Heart right ventricle (tissue), 16 donors: ENCODE data around the gene PTPRN2. TPM values are rescaled to one million over a fixed set of nuclear protein-coding genes. Genes with fewer than 3 reads are reported as not detected.

ENCODE experiments used
- ATAC-seq, 8 donors: fragments of 200-7000 bp; cut with Tn5 transposase; one replicate each; pipeline ENCODE4 v1.9.1; 2020; ENCODE audit warnings: mild to moderate bottlenecking in 8 of 8, moderate library complexity in 8 of 8, moderate number of reproducible peaks in 1 of 8
- DNase-seq, 2 donors: peaks; one replicate each; pipeline ENCODE4 v3.0.0-alpha.2; 2020
- H3K27ac ChIP-seq, 10 donors: fragments of 200-600 bp; sonication (generic) in 2 of 10; one replicate each; pipeline versions ENCODE4 v1.5.0 to v1.8.0; 2020 to 2022; ENCODE audit warnings: mild to moderate bottlenecking in 3 of 10
- H3K27me3 ChIP-seq, 7 donors: fragments of 200-600 bp; one replicate each; pipeline ENCODE4 v1.8.0; 2021 to 2022; ENCODE audit warnings: mild to moderate bottlenecking in 2 of 7
- H3K36me3 ChIP-seq, 9 donors: fragments of 200-600 bp; sonication (generic) in 1 of 9; one replicate each; pipeline versions ENCODE4 v1.5.0 to v1.8.0; 2020 to 2022; ENCODE audit warnings: mild to moderate bottlenecking in 2 of 9
- H3K4me1 ChIP-seq, 9 donors: fragments of 200-600 bp; sonication (generic) in 1 of 9; one replicate each; pipeline versions ENCODE4 v1.5.0 to v1.8.0; 2020 to 2022; ENCODE audit warnings: mild to moderate bottlenecking in 4 of 9
- H3K4me3 ChIP-seq, 10 donors: fragments of 200-600 bp; sonication (generic) in 2 of 10; one replicate each; pipeline versions ENCODE4 v1.5.0 to v1.8.0; 2020 to 2022; ENCODE audit warnings: mild to moderate bottlenecking in 7 of 10, moderate library complexity in 2 of 10
- H3K9me3 ChIP-seq, 11 donors: fragments of 200-600 bp in 10 of 11; sonication (generic) in 2 of 11; one replicate each; pipeline versions ENCODE4 v1.5.0 to v1.8.0; 2013 to 2022; ENCODE audit warnings: mild to moderate bottlenecking in 2 of 11, control low read depth in 1 of 11, moderate library complexity in 1 of 11
- CTCF ChIP-seq, 9 donors: fragments of 200-600 bp; sonication (generic) in 2 of 9; IDR thresholded peaks; one replicate each; pipeline versions ENCODE4 v1.5.0 to v1.8.0; 2021 to 2022; ENCODE audit warnings: antibody characterized with exemption in 9 of 9, mild to moderate bottlenecking in 5 of 9, moderate library complexity in 1 of 9
- WGBS, 2 donors: extraction: QIAGEN DNeasy Blood & Tissue Kit; methylation state at CpG; one replicate each; pipeline ENCODE4 v1.1.7; 2013; ENCODE audit warnings: inconsistent platforms in 1 of 2; 5-methylcytosine and 5-hydroxymethylcytosine counted together
- intact Hi-C, 10 donors: fragments of 100-400 bp; cut with DNase I; formaldehyde crosslinking; loops; one replicate each; pipeline versions ENCODE4 v1.11.1 to v1.14.2; 2022
- polyA plus RNA-seq, 2 donors: library from polyadenylated mRNA; stranded (reverse); fragments of 200-250 nt; gene quantifications; one replicate each; pipeline ENCODE4 v1.2.3, GENCODE V29; 2013
- total RNA-seq, 10 donors: library from RNA; stranded (reverse); fragmentation: NEBNext Ultra II Directional in 3 of 10; extraction: Animal tissue kit (Norgen Biotek cat#: 25700) in 3 of 10; gene quantifications; one replicate each; pipeline versions ENCODE4 v1.2.1 to v1.2.4, GENCODE V29; 2021 to 2023
- donor health status: Arrhythmogenic right ventricular cardiomyopathy.
- donor health status: ischemic (EF 13 %, LVEDD 7.1; RV severe dilation, severe dysfunction).
- donor health status: healthy with polysubstance abuse.
- donor health status: DM: no; HTN: yes; CAD: no.
- donor health status: DM: no; HTN: no; CAD: no.
- donor health status: ischemic (EF 25% LVEDD 6.9; RV normal size, moderate dysfunction).
- donor health status: ischemic (EF 25% LVEDD 5.7; RV mildly dilated, moderate dysfunction).
- donor health status: healthy.
- donor health status: DM: yes; HTN: yes; CAD: no.
- donor health status: Ischemic cardiomyopathy.
- donor health status: ischemic (EF 35%, LVEDD 5.7; RV mildly dilated, moderate dysfunction).
- donor health status: nonischemic (EF 11% LVEDD 7.7; RV severe dilation, severe dysfunction).
- donor health status: DM: yes; HTN: yes; CAD: no.
- donor health status: PGD.
- donor health status: ischemic (EF 29% LVEDD 5.4; RV normal size, mild dysfunction).
- donor health status: nonischemic (EF 23%, LVEDD 6.1; RV moderate dilation, normal function).

PTPRN2 gene
- total and polyA plus RNA-seq, 12 donors = 0.82 to 1.8 (median 1.3) TPM

DNA sequence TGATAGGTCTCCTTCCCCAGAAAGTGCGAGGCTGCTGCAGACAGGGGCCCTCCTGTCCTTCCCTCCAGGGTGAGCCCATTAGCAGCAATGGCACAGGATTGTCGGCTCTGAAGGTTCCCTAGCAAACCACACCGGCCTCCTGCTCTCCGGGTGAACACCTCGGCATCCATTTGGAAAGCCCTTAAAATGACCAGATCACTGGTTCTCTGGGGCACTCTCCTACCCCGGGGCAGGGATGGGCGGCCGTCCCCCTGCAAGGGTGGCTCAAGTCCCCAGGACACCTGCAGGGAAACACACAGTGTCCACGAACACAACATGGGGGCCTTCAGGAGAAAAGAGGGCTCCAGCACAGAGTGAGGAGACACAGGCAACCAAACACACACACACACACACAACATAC lies 459.1 kb downstream of the PTPRN2 start:
- Histone ChIP-seq H3K4me3 (no peak overlapping the region), H3K36me3 (no peaks in the 10 kb centered on the region), H3K4me1 (no peaks in the 10 kb centered on the region), H3K9me3 (peaks cover 0 to 57% (median 0%) of the 10 kb centered on the region in 11 donors), H3K27ac (no peak overlapping the region), H3K27me3 (no peaks in the 10 kb centered on the region)
- no peak for TF ChIP-seq CTCF (IDR thresholded peaks at IDR 0.05)
- intact Hi-C loops = no loop called here
- WGBS, 2 donors = 89 to 92% methylated on average over 9 of the region's 9 CpGs
- DNase-seq (no peak), ATAC-seq (no peak)

- H3K27ac ChIP-seq = no peak overlapping the region
- H3K27me3 ChIP-seq = no peaks in the 10 kb centered on the region
- peaks cover 0 to 69% (median 0%) of the 10 kb centered on the region in 11 donors for H3K9me3 ChIP-seq
- intact Hi-C loops = no loop called here
- 87 to 90% methylated on average over 15 of the region's 15 CpGs for WGBS, 2 donors
- no peak for ATAC-seq
- TF ChIP-seq CTCF (IDR thresholded peaks at IDR 0.05) = no peak
- H3K4me1 ChIP-seq = no peaks in the 10 kb centered on the region
- DNase-seq = no peak
- no peak overlapping the region for H3K4me3 ChIP-seq
- no peaks in the 10 kb centered on the region for H3K36me3 ChIP-seq
Measured at GRCh38 chr7:158127241-158127640, 460.4 kb downstream of the PTPRN2 start.

DNA sequence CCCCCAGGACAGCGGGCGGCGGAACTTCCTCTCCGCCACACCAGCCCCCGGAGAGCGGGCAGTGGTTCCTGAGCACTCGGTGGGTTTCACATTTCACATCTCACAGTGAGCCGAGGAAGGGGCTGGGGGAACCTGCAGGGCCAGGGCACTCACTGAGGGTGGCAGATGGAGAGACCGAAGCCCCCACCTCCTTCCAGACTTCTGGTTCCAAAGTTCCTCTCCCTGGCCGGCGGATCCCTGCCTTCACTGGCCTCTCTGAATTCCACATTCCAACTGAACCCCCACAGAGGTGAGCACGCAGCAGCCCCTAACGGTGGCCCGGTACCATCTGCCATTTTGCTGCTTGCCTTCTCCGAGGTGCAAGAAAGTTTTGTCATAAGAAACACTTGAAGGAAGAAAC lies 461.0 kb downstream of the PTPRN2 start:
- Histone ChIP-seq H3K4me3 (no peak overlapping the region), H3K4me1 (no peaks in the 10 kb centered on the region), H3K9me3 (peaks cover 0 to 69% (median 0%) of the 10 kb centered on the region in 11 donors), H3K27me3 (no peaks in the 10 kb centered on the region), H3K27ac (no peak overlapping the region), H3K36me3 (no peaks in the 10 kb centered on the region)
- TF ChIP-seq CTCF (IDR thresholded peaks at IDR 0.05) = no peak
- DNase-seq (no peak), ATAC-seq (no peak)
- 90 to 93% methylated on average over 15 of the region's 15 CpGs for WGBS, 2 donors
- intact Hi-C loops = no loop called here

- no peak overlapping the region for H3K27ac ChIP-seq
- no peaks in the 10 kb centered on the region for H3K36me3 ChIP-seq
- no peak for TF ChIP-seq CTCF (IDR thresholded peaks at IDR 0.05)
- peaks cover 0 to 73% (median 0%) of the 10 kb centered on the region in 11 donors for H3K9me3 ChIP-seq
- no peak overlapping the region for H3K4me3 ChIP-seq
- WGBS, 2 donors = 90 to 94% methylated on average over 19 of the region's 22 CpGs
- H3K4me1 ChIP-seq = no peaks in the 10 kb centered on the region
- no peak for ATAC-seq
- no peak for DNase-seq
- intact Hi-C loops = no loop called here
- H3K27me3 ChIP-seq = no peaks in the 10 kb centered on the region
Measured at GRCh38 chr7:158125721-158126120, 461.9 kb downstream of the PTPRN2 start.
